SK-N-SH (cell line): ENCODE data around the gene RAET1L. TPM values are rescaled to one million over a fixed set of nuclear protein-coding genes. Genes with fewer than 3 reads are reported as not detected.

Source experiments
- CTCF ChIA-PET: fragments of 300-600, 350-600 bp; formaldehyde crosslinking; extraction: SDS; loops from one replicate; lab custom pipeline; 2021; lab: Yijun Ruan, JAX
- POLR2A ChIA-PET: fragments of 350-600 bp; sonication (Branson Sonifier 250); formaldehyde crosslinking; extraction: SDS; loops from one replicate; lab custom pipeline; 2020; ENCODE audit warnings: antibody characterized with exemption, inconsistent platforms; lab: Yijun Ruan, JAX
- DNase-seq: peaks from one replicate; pipeline ENCODE4 v3.0.0; 2012
- H2AFZ ChIP-seq: fragments of 200-600 bp; sonication (generic); 2 replicates; pipeline ENCODE4 v1.8.1; 2016; ENCODE audit warnings: antibody characterized with exemption, mild to moderate bottlenecking, low read depth
- H3F3A ChIP-seq: fragments of 200-600 bp; sonication (generic); replicated peaks from 2 replicates; pipeline ENCODE3; 2016; ENCODE audit warnings: antibody characterized with exemption, mild to moderate bottlenecking; ENCODE audit not compliant: insufficient read depth
- H3K27ac ChIP-seq, 2 experiments: fragments of 200-500 bp in 1 of 2; fragments of 200-600 bp in 1 of 2; sonication (Bioruptor generic) in 1 of 2; sonication (generic), shearing (Covaris generic) in 1 of 2; 2 replicates each; pipeline versions ENCODE4 v1.5.1 to v1.6.1; 2014 to 2016; ENCODE audit warnings: low read depth in 2 of 2, inconsistent platforms in 1 of 2, low read length in 1 of 2, mild to moderate bottlenecking in 1 of 2, mixed read lengths in 1 of 2
- H3K27me3 ChIP-seq: fragments of 200-600 bp; sonication (generic), shearing (Covaris generic); 2 replicates; pipeline ENCODE4 v1.6.1; 2016; ENCODE audit warnings: mixed run types; ENCODE audit not compliant: insufficient read depth
- H3K36me3 ChIP-seq, 2 experiments: fragments of 200-500 bp in 1 of 2; fragments of 200-600 bp in 1 of 2; sonication (Bioruptor generic) in 1 of 2; sonication (generic) in 1 of 2; replicated peaks in 1 of 2; 2 replicates each; pipeline versions ENCODE3 to v1.5.1; 2014 to 2016; ENCODE audit warnings: low read length in 1 of 2, mild to moderate bottlenecking in 1 of 2; ENCODE audit not compliant: insufficient read depth in 2 of 2, control insufficient read depth in 1 of 2
- H3K4me1 ChIP-seq, 2 experiments: fragments of 200-500 bp in 1 of 2; fragments of 200-600 bp in 1 of 2; sonication (Bioruptor generic) in 1 of 2; sonication (generic), shearing (Covaris generic) in 1 of 2; 2 replicates each; pipeline versions ENCODE4 v1.5.1 to v1.6.1; 2014 to 2016; ENCODE audit warnings: low read depth in 1 of 2, low read length in 1 of 2, mixed run types in 1 of 2; ENCODE audit not compliant: insufficient read depth in 2 of 2, control insufficient read depth in 1 of 2
- H3K4me2 ChIP-seq: fragments of 200-600 bp; sonication (generic), shearing (Covaris generic); 2 replicates; pipeline ENCODE4 v1.6.1; 2017; ENCODE audit warnings: mixed run types
- H3K4me3 ChIP-seq, 2 experiments: fragments of 200-500 bp in 1 of 2; fragments of 200-600 bp in 1 of 2; sonication (Bioruptor generic) in 1 of 2; sonication (generic), shearing (Covaris generic) in 1 of 2; 2 replicates each; pipeline versions ENCODE4 v1.5.1 to v1.8.1; 2014 to 2016; ENCODE audit warnings: low read depth in 2 of 2, inconsistent platforms in 1 of 2, low read length in 1 of 2, mild to moderate bottlenecking in 1 of 2, mixed read lengths in 1 of 2, moderate library complexity in 1 of 2
- H3K79me2 ChIP-seq: fragments of 200-600 bp; sonication (generic); 2 replicates; pipeline ENCODE4 v1.8.1; 2017; ENCODE audit warnings: mild to moderate bottlenecking; ENCODE audit not compliant: insufficient read depth
- H3K9ac ChIP-seq: fragments of 200-600 bp; sonication (generic); 2 replicates; pipeline ENCODE4 v1.6.1; 2017; ENCODE audit warnings: mixed run types
- H3K9me2 ChIP-seq: fragments of 200-600 bp; sonication (generic); 2 replicates; pipeline ENCODE4 v1.6.1; 2017; ENCODE audit warnings: mixed run types
- H3K9me3 ChIP-seq: fragments of 200-600 bp; sonication (generic); 2 replicates; pipeline ENCODE4 v1.6.1; 2017; ENCODE audit warnings: mixed run types, mild to moderate bottlenecking, moderate library complexity
- H4K20me1 ChIP-seq: fragments of 200-600 bp; sonication (generic); 2 replicates; pipeline ENCODE4 v1.6.1; 2017; ENCODE audit warnings: mild to moderate bottlenecking, mixed run types; ENCODE audit not compliant: insufficient read depth
- CTCF ChIP-seq: fragments of 200-600 bp; sonication (generic); IDR thresholded peaks from 2 replicates; pipeline ENCODE4 v1.6.1; 2017; ENCODE audit warnings: antibody characterized with exemption, mild to moderate bottlenecking, moderate library complexity
- ELF1 ChIP-seq: IDR thresholded peaks from 2 replicates; pipeline ENCODE4 v1.4.0; 2012
- EZH2phosphoT487 ChIP-seq: fragments of 200-600 bp; sonication (generic); IDR thresholded peaks from 2 replicates; pipeline ENCODE4 v1.6.1; 2017; ENCODE audit warnings: low read depth, mixed run types, mild to moderate bottlenecking, antibody characterized with exemption, moderate library complexity, borderline replicate concordance
- FOSL2 ChIP-seq: IDR thresholded peaks from 2 replicates; pipeline ENCODE4 v1.4.0; 2012; ENCODE audit warnings: low read depth, mild to moderate bottlenecking, moderate library complexity, borderline replicate concordance
- GABPA ChIP-seq: IDR thresholded peaks from 2 replicates; pipeline ENCODE4 v1.4.0; 2012; ENCODE audit warnings: low read depth, mild to moderate bottlenecking
- GATA2 ChIP-seq: sonication (generic); formaldehyde crosslinking; IDR thresholded peaks from 2 replicates; pipeline ENCODE4 v1.5.0; 2020; ENCODE audit warnings: mild to moderate bottlenecking, missing genetic modification reagents
- JUND ChIP-seq: IDR thresholded peaks from 2 replicates; pipeline ENCODE4 v1.4.0; 2012
- MAX ChIP-seq: IDR thresholded peaks from 2 replicates; pipeline ENCODE4 v1.4.0; 2012; ENCODE audit warnings: low read depth
- MEF2A ChIP-seq: IDR thresholded peaks from 2 replicates; pipeline ENCODE4 v1.4.0; 2012; ENCODE audit warnings: low read depth, borderline replicate concordance
- MXI1 ChIP-seq: IDR thresholded peaks from 2 replicates; pipeline ENCODE4 v1.6.1; 2012; ENCODE audit warnings: mild to moderate bottlenecking, low read depth, low read length, improper control_type of control experiment
- RAD21 ChIP-seq: IDR thresholded peaks from 2 replicates; pipeline ENCODE4 v1.6.1; 2012; ENCODE audit warnings: mild to moderate bottlenecking, low read length
- REST ChIP-seq: IDR thresholded peaks from 2 replicates; pipeline ENCODE4 v1.6.1; 2012; ENCODE audit warnings: mild to moderate bottlenecking, low read depth, low read length, moderate library complexity
- RFX5 ChIP-seq: IDR thresholded peaks from 2 replicates; pipeline ENCODE4 v1.6.1; 2012; ENCODE audit warnings: mild to moderate bottlenecking, improper control_type of control experiment, low read length
- RXRA ChIP-seq: IDR thresholded peaks from 2 replicates; pipeline ENCODE4 v1.4.0; 2012; ENCODE audit warnings: low read depth, mild to moderate bottlenecking, borderline replicate concordance
- SIN3A ChIP-seq: IDR thresholded peaks from 2 replicates; pipeline ENCODE4 v1.6.1; 2012; ENCODE audit warnings: low read depth, mild to moderate bottlenecking, low read length, moderate library complexity, borderline replicate concordance
- TAF1 ChIP-seq: IDR thresholded peaks from 2 replicates; pipeline ENCODE4 v1.6.1; 2012; ENCODE audit warnings: low read depth, mild to moderate bottlenecking, low read length, moderate library complexity, borderline replicate concordance
- TCF12 ChIP-seq: IDR thresholded peaks from 2 replicates; pipeline ENCODE4 v1.4.0; 2012
- TEAD4 ChIP-seq: IDR thresholded peaks from 2 replicates; pipeline ENCODE4 v1.4.0; 2012; ENCODE audit warnings: mild to moderate bottlenecking, borderline replicate concordance; ENCODE audit not compliant: insufficient read depth
- WGBS: methylation state at CpG from one replicate; pipeline ENCODE4 v1.1.6; 2017; ENCODE audit warnings: low lambda C conversion rate; 5-methylcytosine and 5-hydroxymethylcytosine counted together
- polyA plus RNA-seq, 3 experiments: library from polyadenylated mRNA; depleted of rRNA; stranded (reverse); fragments of >200 nt; gene quantifications; 2 replicates each; pipeline ENCODE4 v1.2.3, GENCODE V29; 2012
- TF ChIP-seq, protein P1 (sequence below): fragments of 150-350 bp; IDR thresholded peaks from 2 replicates; pipeline ENCODE4 v1.6.1; 2016; ENCODE audit warnings: mild to moderate bottlenecking, low read depth, low read length
- TF ChIP-seq, protein P2 (sequence below): IDR thresholded peaks from 2 replicates; pipeline ENCODE4 v1.4.0; 2012; ENCODE audit warnings: low read depth, borderline replicate concordance

The RAET1L gene
- polyA plus RNA-seq, 1 of the 3 experiments (the other 2 are of a cell fraction): not detected

DNA sequence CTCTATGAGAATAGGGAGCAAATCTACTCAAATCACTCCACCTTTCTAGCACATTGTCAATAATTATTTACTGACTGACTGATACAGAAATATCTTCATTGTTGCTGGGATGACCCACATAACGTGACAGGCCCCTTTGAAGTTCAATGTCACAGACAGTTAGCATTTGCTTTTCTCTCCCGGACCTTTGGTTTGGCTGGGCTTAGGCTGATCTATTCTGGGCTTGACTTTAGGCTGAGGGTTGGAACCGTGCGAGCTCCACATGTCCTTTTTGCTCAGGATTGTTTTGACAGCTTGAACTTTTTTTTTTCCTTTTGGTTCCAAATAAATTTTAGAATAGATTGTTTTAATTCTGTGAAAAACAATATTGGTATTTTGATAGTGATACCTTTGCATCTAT lies 31.6 kb upstream of the RAET1L start:
- Histone ChIP-seq H3K9ac (no peak overlapping the region), H4K20me1 (no peaks in the 10 kb centered on the region), H2AFZ (no peak overlapping the region), H3K27ac (no peak overlapping the region), H3K4me1 (no peaks in the 10 kb centered on the region), H3K9me2 (no peaks in the 10 kb centered on the region), H3K79me2 (no peaks in the 10 kb centered on the region), H3K4me3 (no peak overlapping the region), H3K4me2 (no peak overlapping the region), H3K36me3 (no peaks in the 10 kb centered on the region), H3F3A (no peaks in the 10 kb centered on the region), H3K27me3 (peaks cover 45% of the 10 kb centered on the region), H3K9me3 (no peaks in the 10 kb centered on the region)
- ChIA-PET POLR2A (interaction anchor here (1.1 kb wide), 1 partner anchor 12 kb away, joined by 5 read pairs; the partner anchor contains the start of gene ULBP3), CTCF (interaction anchor here (0.6 to 1.4 kb wide), 2 partner anchors 14 to 373 kb away, joined by 5 to 7 read pairs; no protein-coding TSS in a partner anchor)
- no peak for DNase-seq
- 11% methylated on average over 4 of the region's 4 CpGs for WGBS
- TF ChIP-seq FOSL2: no peak
- TF ChIP-seq GABPA: no peak
- TF ChIP-seq RAD21: no peak
- TF ChIP-seq RXRA: no peak
- TF ChIP-seq EZH2phosphoT487: no peak
- TF ChIP-seq MXI1: no peak
- TF ChIP-seq TEAD4: no peak
- TF ChIP-seq ELF1: no peak
- TF ChIP-seq, protein P1, sequence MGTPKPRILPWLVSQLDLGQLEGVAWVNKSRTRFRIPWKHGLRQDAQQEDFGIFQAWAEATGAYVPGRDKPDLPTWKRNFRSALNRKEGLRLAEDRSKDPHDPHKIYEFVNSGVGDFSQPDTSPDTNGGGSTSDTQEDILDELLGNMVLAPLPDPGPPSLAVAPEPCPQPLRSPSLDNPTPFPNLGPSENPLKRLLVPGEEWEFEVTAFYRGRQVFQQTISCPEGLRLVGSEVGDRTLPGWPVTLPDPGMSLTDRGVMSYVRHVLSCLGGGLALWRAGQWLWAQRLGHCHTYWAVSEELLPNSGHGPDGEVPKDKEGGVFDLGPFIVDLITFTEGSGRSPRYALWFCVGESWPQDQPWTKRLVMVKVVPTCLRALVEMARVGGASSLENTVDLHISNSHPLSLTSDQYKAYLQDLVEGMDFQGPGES: no peak

- no peaks in the 10 kb centered on the region for H3K4me1 ChIP-seq
- no peaks in the 10 kb centered on the region for H3K9me2 ChIP-seq
- no peaks in the 10 kb centered on the region for H3K9me3 ChIP-seq
- ChIA-PET CTCF (interaction anchor here (1.4 kb wide), 1 partner anchor 15 kb away, joined by 7 read pairs; no protein-coding TSS in a partner anchor), POLR2A (interaction anchor here (1.1 kb wide), 1 partner anchor 12 kb away, joined by 5 read pairs; the partner anchor contains the start of gene ULBP3)
- H3K79me2 ChIP-seq: no peaks in the 10 kb centered on the region
- no peaks in the 10 kb centered on the region for H3F3A ChIP-seq
- 18% methylated on average over 12 of the region's 12 CpGs for WGBS
- no peak overlapping the region for H3K4me2 ChIP-seq
- no peak overlapping the region for H3K27ac ChIP-seq
- H3K9ac ChIP-seq: no peak overlapping the region
- H3K36me3 ChIP-seq: no peaks in the 10 kb centered on the region
- DNase-seq: no peak
- H4K20me1 ChIP-seq: no peaks in the 10 kb centered on the region
- H2AFZ ChIP-seq: no peak overlapping the region
- peaks cover 49% of the 10 kb centered on the region for H3K27me3 ChIP-seq
- H3K4me3 ChIP-seq: no peak overlapping the region
- TF ChIP-seq RFX5 (no peak), SIN3A (no peak), MEF2A (no peak), CTCF (no peak), GATA2 (CRISPR knock-in tag) (no peak), MAX (no peak), JUND (no peak), FOSL2 (no peak), EZH2phosphoT487 (no peak), REST (no peak), TCF12 (no peak), RXRA (no peak), TAF1 (no peak)
- TF ChIP-seq, protein P2, sequence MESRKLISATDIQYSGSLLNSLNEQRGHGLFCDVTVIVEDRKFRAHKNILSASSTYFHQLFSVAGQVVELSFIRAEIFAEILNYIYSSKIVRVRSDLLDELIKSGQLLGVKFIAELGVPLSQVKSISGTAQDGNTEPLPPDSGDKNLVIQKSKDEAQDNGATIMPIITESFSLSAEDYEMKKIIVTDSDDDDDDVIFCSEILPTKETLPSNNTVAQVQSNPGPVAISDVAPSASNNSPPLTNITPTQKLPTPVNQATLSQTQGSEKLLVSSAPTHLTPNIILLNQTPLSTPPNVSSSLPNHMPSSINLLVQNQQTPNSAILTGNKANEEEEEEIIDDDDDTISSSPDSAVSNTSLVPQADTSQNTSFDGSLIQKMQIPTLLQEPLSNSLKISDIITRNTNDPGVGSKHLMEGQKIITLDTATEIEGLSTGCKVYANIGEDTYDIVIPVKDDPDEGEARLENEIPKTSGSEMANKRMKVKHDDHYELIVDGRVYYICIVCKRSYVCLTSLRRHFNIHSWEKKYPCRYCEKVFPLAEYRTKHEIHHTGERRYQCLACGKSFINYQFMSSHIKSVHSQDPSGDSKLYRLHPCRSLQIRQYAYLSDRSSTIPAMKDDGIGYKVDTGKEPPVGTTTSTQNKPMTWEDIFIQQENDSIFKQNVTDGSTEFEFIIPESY: no peak
Observed at GRCh38 chr6:150056156-150056555, 30.8 kb upstream of the RAET1L start.
